IPS DF 4.7 (cell line): ENCODE measurements around the gene AP3S2.

ENCODE experiments used
- DNase-seq: peaks from one replicate; pipeline ENCODE4 v3.0.0-alpha.2; 2013; ENCODE audit warnings: low spot score; ENCODE audit errors: extremely low read depth

The AP3S2 gene

DNA sequence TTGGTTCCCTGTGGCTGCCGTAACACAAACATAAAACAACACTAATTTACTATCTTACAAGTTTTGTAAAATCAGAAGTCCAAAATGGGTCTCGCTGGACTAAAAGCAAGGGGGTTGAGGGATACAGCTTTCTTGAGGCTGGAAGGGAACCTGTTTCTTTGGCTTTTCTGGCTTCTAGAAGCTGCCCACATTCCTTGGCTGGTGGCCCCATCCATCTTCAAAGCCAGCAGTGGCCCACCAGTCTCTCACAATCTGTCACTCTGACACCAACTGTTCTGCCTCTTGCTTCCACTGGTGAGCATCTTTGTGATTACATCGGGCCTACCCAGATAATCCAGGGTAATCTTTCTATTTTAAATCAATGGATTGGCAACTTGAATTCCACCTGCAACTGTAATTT, 78.0 kb downstream of the AP3S2 start:
- no peak for DNase-seq

DNA sequence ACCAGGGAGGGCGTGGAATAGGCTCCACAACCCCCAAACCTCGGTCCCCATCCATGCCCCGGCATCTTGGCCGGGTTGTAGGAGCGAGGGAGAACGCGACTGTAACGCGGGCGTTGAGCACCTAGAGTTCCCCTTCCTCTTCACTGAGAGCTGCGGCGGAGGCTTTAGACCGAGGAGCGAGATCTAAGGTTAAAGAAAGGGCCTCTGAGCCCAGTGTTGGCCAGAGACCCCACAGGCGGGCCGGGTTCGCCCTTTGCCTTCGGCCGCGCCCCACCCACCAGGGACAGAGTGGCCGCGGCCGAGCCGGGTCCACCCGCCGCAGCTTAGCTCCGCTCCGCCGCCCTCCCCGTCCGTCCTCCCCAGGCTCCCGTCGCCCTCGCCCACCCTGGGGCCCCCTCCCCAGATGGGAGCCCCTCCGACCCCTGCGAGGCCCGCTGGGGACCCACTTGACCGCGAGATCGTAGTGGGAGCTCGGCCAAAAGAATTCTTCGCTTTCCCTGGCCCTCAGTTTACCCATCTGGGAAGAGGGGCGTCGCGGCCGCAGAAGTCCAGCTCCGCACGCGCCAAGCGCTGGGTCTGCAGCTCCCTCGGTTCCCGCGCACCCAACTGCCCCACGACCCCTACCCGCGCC, 79.6 kb downstream of the AP3S2 start:
- no peak for DNase-seq

DNA sequence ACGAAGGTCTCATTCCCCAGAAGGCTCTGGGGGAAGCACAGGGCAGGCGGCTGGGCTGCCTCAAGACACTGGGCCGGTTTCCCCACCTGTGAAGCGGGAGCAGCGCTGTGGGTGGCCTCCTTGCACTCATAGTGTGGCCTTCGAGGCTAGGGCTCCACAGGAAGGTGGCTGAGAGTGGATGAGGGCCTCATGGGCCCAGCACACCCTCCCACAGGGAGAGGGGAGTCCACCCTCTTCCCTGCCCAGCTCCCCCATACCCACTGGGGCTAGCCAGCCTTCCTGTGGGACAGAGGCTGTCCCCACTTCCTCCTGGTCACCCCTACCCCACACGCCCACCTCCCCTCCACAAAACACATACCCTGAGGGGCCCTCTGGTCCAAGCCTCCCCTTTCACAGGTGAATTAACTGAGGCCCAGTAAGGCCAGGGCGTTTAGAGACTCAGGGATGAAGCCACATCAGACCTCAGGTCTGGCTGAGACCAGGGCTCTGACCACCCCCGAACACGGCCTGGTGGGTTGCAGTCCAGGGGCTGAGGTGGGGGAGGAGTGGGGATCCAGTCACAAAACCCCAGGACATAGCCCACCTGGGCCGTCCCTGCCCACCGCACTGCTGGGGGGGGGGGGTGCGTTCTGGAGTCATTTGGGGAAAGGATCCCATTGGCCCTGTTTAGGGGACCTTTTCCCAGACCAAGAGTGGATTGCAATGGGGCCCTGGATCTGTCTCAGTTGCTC, 80.2 kb downstream of the AP3S2 start:
- DNase-seq: no peak

DNA sequence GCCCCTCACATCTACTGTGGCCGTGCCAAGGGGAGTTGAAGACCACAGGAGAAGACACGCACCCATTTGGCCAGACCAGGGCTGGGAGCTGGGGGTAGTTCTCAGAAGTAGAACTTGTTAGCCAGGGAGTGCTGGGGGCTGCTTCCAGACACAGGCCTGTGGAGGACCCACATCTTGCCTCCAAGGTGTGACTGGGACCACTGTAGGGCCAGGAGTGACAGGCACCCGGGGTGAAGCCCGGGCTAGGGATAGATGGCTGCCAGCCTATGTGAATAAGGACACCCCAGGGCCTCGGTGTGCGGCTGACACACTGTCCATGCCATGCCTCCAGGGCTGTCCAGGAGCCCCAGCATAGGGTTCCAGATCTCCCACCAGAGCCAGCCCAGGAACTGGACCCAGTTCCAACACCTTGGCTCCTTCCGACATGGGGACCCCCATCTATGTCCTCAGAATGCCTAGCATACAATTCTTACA, 80.9 kb downstream of the AP3S2 start:
- no peak for DNase-seq

DNA sequence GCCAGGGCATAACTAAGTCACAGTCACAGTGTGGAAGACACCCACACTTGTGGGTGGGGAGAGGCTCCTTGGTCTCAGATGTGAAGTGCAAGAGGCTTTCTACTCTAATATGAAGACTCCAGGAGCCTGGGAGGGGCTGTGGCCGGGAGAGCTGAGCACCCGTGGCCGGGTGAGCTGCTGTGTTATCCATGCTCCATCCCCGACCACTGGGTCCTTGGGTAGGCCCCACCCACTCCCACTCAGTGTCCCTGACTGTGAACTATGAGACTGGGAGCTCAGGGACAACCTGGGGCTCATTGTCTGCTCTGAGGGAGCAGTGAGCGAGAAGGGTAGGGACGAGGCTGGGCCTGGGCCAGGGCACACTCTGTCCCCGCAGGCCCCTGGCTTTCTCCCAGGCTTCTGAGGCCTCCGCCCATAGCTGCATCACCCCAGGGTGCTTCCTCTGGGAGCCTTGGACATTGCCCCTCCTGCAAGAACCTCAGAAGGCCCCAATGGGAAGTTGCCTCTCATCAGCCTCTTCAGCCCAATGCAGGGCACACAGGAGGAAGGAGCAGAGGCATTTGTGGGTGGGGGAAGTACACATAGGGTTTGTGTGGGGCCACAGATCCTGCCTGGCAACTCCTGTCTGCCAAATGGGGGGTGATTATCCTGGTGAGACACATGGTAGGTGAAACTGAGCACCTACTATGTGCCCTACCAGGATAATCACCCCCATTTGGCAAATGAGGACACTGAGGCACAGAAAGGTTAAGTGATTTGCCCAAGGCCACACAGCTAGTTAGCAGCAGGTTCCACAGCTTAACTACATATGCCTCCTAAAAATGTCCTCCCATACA, 81.6 kb downstream of the AP3S2 start:
- DNase-seq: no peak

DNA sequence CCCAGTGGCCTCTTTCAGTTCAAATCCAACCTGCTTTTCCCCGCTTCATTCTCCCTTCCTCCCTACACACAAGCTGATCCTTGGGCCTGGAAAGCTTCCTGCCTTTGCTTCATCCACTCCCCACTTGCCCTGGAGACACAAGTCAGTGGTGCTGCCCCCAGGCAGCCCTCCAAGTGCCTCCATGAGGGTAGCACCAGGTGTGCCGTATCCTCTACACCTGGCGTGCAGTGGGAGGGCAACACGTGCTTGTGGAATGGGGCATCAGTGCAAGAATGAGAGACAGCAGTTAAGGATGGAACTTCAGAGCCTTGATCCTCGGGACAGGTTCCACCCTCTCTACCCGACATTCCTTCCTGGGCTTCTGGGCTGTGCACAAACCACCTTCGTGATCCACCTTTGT, 83.0 kb downstream of the AP3S2 start:
- DNase-seq: no peak

DNA sequence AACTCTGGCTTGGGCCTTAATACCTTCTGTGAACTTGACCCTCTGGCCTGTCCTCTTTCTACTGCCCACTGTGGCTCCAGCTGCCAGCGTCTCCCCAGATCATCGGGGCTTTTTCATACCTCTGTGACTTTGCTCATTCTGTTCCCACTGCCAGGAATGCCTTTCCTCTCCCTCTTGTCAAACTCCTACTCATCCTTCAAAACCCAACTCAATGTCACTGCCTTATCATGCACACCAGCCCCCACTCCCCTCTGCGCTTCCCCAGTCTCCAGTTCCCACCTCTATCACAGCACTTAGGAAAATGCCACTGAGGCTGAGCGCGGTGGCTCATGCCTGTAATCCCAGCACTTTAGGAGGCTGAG, 84.0 kb downstream of the AP3S2 start:
- no peak for DNase-seq

DNA sequence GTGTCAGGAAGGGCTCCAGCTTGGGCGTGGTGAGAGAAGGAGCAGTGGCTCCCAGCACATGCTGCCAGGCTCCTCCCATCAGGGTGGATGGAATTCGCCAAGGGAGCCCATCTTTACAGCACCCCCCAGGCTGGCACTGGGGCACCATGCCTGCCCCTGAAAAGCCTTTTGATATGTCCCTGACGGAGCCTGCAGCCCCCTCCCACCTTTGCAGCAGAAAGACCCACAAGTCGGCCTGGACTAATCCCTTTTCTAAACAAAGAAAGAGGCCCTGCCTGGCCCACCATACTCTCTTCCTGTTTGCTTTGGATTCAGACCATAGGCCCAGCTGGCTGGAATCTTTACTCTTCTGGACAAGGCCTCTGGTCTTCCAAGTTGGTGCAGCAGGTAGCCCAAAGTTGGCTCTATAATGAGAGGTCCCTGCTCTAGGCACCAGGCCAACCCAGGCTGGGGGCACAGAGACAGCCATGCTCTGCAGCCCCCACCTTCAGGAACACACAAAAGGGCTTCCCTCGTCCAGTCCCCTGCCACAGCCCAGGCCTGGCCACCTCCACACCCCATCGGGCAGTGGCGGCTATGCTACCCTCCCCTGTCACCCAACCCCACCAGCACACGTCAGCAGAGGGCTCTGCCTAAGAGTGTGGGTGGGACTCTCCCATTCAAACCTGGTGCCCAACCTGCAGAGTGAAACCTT, 84.6 kb downstream of the AP3S2 start:
- DNase-seq: no peak

- no peak for DNase-seq
Measured at GRCh38 chr15:89808160-89808870, 85.5 kb downstream of the AP3S2 start.

DNA sequence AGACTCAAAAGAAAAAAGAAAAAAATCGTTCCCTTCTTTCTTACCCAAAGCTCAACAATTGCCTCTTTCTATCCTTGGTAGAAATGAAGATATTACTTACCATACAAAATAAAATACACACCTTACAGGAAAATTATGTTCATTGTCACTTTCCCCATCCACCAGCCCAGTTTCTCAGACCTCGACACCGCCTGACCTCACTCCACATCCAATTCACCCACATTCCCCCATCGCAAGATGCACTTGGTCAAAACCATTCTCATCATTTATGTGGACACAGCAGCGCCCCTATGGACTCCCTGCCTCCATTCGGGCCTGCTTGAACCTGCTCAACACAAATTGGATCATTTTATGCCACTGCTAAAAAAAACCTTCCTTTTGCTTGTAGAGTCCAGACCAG, 86.1 kb downstream of the AP3S2 start:
- no peak for DNase-seq

GRCh38 chr15:89806559-89807550, 86.9 kb downstream of the AP3S2 start:
- DNase-seq: no peak

GRCh38 chr15:89806210-89806558, 87.6 kb downstream of the AP3S2 start:
- no peak for DNase-seq

DNA sequence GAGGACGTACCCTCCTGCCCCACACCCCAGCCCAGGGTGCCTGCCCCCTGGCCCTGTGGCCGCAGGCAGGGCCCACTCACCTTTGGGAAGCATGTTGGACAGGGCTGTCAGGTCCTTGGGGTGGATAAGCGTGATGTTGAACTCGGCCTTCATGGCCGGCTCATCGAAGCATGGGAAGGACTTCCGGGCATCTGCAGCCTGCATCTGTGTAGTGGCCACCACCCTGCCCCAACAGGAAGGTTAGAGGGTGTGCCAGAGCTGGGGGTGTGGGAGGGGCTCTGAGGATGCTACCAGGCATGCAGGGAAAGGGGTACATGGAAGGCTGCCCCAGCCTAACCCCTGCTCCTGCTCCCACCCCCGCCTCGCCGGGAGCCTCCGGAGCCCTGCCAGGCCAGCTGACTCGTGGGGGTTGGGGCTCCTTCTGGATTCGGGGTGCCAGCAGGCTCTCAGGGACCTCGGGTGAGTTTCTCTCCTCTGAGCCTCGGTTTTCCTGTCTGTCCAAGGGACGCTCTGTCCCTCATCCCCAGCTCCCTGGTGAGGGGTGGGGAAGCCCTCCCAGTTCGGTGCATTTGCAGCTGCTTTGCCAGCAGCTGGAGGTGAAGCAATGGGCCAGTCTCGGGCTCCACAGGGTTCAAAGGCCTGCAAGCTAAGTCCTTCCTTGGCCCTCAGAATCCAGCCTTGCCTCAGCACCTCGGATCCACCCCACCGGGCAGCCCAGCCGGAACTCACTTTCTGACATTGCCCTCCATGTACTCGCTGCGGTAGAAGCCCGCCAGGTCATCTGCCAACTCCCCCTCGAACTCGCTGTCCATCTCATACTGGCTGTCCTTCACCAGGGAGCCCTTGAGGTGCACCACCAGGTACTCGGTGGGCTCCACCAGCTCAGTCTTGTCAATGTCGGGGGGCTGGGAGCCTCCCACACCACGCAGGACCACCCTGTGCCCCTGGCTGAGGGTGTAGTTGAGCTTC, 88.3 kb downstream of the AP3S2 start:
- DNase-seq: no peak

DNA sequence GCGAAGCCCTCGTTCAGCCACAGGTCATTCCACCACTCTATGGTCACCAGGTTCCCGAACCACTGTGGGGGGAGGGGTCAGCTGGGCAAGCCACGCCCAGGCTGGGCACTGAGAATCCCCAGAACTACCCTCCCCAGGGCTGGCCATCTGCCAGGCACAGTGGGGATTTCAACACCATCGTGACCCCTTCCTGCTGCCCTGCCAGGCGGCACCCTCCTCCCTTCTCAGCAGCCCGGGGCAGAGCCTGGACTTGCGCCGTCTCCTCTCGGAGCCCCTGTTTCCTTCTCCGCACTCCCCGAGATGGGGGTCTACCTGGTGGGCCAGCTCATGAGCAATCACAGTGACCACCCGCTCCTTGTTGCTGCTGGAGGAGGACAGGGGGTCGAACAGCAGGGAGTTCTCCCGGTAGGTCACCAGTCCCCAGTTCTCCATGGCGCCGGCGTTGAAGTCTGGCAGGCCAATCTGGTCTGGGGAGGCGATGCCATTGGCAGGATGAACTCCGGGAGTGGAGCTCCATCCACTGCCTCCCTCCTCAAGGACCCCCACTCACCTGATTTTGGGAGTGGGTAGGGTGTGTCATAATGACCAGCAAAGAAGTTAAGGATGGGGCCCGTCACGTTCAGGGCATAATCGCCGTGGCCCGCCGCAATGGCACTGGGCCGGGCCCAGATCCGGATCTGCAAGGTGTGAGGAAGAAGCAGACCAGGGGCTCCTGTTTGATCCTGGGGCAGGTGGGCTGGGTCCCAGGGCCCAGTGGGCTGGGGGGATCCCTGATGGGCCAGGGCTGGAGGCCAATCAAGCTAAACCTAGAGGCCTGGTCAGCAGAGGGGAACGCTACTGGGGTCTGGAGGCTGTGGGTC, 89.6 kb downstream of the AP3S2 start:
- no peak for DNase-seq

DNA sequence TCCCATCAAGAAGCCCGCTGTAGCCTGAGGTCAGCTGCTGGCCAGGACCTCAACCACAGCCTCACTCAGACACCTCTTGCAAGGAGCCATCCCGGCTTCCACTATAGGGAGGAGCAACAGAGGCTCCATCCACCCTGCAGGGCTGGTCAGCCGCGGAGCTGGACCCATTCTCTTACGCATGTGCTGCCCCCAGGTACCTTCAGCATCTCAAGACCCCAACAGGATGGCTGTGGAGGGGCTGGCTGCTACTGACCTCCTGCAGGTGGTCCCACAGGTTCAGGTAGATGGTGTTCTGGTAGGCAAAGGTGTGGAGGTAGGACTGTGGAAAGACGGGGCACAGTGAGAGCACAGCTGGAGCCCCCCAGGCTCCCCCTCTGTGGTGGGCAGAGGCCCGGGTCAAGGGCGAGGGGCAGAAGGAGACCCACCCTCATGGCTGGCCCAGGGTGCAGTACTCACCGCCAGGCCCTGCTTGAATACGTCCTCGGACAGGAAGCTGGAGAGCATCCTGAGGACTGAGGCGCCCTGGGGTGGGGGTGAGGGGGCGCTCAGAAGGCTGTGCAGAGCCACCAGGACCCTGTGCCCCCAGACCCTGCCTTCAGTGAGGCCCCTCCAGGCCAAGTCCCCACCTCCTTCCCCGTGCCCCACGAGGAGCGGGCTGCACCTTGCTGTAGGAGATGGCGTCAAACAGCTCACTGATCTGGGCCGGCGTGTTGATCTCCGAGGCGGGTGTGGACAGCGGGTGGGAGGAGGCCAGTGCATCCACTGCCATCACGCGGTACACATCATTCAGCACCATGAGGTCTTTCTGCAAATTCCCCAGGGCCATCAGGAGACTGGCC, 90.6 kb downstream of the AP3S2 start:
- DNase-seq: no peak

GRCh38 chr15:89802231-89802928, 91.4 kb downstream of the AP3S2 start:
- no peak for DNase-seq
